ENCODE data around the gene CENPS.

DNA sequence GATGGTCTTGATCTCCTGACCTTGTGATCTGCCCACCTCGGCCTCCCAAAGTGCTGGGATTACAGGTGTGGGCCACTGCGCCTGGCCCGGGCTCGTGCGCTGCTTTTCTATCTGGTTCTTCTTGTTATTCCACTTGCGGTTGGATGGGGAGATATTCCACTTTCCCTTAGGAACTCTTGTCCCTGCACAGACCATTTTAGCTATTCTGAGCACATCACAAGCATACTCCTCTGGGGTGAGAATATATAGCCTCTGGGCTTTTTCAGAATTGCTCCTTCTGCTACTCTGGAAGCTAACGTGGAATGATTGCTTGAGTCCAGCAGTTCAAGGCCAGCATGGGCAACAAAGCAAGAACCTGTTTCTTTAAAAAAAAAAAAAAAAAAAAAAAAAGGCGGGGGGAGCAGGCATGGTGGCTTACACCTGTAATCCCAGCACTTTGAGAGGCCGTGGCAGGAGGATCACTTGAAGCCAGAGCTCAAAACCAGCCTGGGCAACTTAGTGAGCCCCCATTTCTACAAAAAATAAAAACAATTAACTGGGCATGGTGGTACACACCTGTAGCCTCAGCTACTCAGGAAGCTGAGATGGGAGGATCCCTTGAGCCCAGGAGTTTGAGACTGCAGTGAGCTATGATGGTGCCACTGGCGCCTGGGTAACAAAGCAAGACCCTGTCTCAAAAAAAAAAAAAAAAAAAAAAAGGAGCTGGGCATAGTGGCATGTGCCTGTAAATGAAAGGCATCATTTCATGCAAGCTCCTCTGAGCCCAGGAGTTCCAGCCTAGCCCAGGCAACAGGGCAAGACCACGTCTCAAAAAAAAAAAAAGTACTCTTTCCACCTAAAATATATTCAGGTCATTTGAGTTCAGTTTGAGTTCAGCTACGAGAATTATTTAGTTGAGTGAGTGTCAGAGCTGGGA lies 43.2 kb upstream of the CENPS start:
- TF ChIP-seq, protein P1, sequence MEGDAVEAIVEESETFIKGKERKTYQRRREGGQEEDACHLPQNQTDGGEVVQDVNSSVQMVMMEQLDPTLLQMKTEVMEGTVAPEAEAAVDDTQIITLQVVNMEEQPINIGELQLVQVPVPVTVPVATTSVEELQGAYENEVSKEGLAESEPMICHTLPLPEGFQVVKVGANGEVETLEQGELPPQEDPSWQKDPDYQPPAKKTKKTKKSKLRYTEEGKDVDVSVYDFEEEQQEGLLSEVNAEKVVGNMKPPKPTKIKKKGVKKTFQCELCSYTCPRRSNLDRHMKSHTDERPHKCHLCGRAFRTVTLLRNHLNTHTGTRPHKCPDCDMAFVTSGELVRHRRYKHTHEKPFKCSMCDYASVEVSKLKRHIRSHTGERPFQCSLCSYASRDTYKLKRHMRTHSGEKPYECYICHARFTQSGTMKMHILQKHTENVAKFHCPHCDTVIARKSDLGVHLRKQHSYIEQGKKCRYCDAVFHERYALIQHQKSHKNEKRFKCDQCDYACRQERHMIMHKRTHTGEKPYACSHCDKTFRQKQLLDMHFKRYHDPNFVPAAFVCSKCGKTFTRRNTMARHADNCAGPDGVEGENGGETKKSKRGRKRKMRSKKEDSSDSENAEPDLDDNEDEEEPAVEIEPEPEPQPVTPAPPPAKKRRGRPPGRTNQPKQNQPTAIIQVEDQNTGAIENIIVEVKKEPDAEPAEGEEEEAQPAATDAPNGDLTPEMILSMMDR (conservative IDR thresholded peaks at IDR 0.05 in 1 of 2, IDR thresholded peaks at IDR 0.05 in 1 of 2; ENCODE audit: extremely low read depth in 1 of 2, insufficient read depth in 1 of 2, low read depth in 1 of 2, low read length in 2 of 2), result no peak
- no peak for TF ChIP-seq EZH2 (IDR thresholded peaks at IDR 0.05; ENCODE audit: borderline replicate concordance, low read length)

Data from mammary epithelial cell (primary cell).